Neutrophil (primary cell): ENCODE measurements around the gene MEGF11.

ENCODE experiments used
- H3K27ac ChIP-seq: fragments of 200-600 bp; sonication (generic); 2 replicates; pipeline ENCODE4 v1.5.1; 2016; ENCODE audit warnings: mild to moderate bottlenecking, moderate library complexity
- H3K27me3 ChIP-seq: fragments of 200-600 bp; sonication (generic); 2 replicates; pipeline ENCODE4 v1.6.0; 2016; ENCODE audit warnings: mild to moderate bottlenecking
- H3K36me3 ChIP-seq: fragments of 200-600 bp; sonication (generic); 2 replicates; pipeline ENCODE4 v1.5.1; 2017
- H3K4me1 ChIP-seq, 2 experiments: fragments of 200-600 bp in 1 of 2; sonication (generic) in 1 of 2; 1 replicate in 1 of 2; 2 replicates in 1 of 2; pipeline versions ENCODE4 v1.5.1 to v1.6.1; 2013 to 2016; ENCODE audit warnings: low read depth in 1 of 2, low read length in 1 of 2, mild to moderate bottlenecking in 1 of 2, moderate library complexity in 1 of 2; ENCODE audit not compliant: control insufficient read depth in 1 of 2, insufficient read depth in 1 of 2
- H3K4me3 ChIP-seq, 2 experiments: fragments of 200-600 bp in 1 of 2; sonication (generic) in 1 of 2; 1 replicate in 1 of 2; 2 replicates in 1 of 2; pipeline ENCODE4 v1.5.1; 2013 to 2016; ENCODE audit warnings: low read depth in 1 of 2, low read length in 1 of 2, mild to moderate bottlenecking in 1 of 2, moderate library complexity in 1 of 2
- H3K9me3 ChIP-seq: fragments of 200-600 bp; sonication (generic); 2 replicates; pipeline ENCODE4 v1.5.1; 2016
- TF ChIP-seq, protein P1 (sequence below): fragments of 200-600 bp; sonication (generic); IDR thresholded peaks from 2 replicates; pipeline ENCODE4 v1.5.1; 2016; ENCODE audit warnings: antibody characterized with exemption

The MEGF11 gene

DNA sequence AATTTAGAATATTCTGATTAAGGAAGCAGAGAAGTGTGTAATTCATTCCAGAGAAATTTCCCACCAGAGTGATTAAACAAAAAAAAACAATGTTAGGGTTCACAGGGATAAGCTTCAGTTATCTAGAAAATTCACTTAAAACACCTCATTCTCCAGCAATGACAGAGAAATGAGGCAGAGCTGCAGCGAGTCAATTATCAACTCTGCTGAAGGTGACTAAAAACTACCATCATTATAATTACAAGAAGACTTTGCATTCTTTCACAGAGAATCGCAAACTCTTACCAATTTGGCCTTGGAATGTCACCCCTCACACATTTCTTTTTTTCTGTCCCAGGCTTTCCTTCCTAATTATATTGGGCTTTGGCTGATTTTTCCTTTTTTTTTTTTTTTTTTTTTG is 267.1 kb downstream of the MEGF11 start:
- TF ChIP-seq, protein P1, sequence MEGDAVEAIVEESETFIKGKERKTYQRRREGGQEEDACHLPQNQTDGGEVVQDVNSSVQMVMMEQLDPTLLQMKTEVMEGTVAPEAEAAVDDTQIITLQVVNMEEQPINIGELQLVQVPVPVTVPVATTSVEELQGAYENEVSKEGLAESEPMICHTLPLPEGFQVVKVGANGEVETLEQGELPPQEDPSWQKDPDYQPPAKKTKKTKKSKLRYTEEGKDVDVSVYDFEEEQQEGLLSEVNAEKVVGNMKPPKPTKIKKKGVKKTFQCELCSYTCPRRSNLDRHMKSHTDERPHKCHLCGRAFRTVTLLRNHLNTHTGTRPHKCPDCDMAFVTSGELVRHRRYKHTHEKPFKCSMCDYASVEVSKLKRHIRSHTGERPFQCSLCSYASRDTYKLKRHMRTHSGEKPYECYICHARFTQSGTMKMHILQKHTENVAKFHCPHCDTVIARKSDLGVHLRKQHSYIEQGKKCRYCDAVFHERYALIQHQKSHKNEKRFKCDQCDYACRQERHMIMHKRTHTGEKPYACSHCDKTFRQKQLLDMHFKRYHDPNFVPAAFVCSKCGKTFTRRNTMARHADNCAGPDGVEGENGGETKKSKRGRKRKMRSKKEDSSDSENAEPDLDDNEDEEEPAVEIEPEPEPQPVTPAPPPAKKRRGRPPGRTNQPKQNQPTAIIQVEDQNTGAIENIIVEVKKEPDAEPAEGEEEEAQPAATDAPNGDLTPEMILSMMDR: no peak
- Histone ChIP-seq H3K27ac (no peak overlapping the region), H3K27me3 (peaks cover 97% of the 10 kb centered on the region), H3K4me1 (no peaks in the 10 kb centered on the region), H3K36me3 (no peaks in the 10 kb centered on the region), H3K4me3 (no peak overlapping the region), H3K9me3 (no peaks in the 10 kb centered on the region)

DNA sequence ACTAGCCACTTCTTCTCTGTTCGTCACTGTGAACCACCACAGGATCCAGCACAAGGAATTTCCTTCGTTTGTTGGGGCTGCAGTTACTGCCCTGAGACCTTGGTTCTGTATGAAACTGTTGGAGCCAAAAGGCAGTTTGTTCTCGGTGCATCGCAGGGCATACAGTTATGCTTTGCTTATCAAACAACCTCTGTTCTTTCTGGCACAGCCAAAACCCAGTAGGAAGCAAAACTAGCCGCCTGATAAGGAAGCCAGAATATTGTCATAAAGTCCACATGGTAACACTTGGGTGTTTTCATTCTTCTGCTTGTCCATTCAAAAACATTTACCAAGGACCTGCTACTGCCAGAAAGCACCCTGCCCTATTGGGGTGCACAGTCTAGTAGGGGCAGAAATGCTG is 268.2 kb downstream of the MEGF11 start:
- peaks cover 99% of the 10 kb centered on the region for H3K27me3 ChIP-seq
- no peak overlapping the region for H3K27ac ChIP-seq
- H3K36me3 ChIP-seq: no peaks in the 10 kb centered on the region
- H3K4me3 ChIP-seq: no peak overlapping the region
- H3K4me1 ChIP-seq: no peaks in the 10 kb centered on the region
- H3K9me3 ChIP-seq: no peaks in the 10 kb centered on the region
- TF ChIP-seq, protein P1: no peak

DNA sequence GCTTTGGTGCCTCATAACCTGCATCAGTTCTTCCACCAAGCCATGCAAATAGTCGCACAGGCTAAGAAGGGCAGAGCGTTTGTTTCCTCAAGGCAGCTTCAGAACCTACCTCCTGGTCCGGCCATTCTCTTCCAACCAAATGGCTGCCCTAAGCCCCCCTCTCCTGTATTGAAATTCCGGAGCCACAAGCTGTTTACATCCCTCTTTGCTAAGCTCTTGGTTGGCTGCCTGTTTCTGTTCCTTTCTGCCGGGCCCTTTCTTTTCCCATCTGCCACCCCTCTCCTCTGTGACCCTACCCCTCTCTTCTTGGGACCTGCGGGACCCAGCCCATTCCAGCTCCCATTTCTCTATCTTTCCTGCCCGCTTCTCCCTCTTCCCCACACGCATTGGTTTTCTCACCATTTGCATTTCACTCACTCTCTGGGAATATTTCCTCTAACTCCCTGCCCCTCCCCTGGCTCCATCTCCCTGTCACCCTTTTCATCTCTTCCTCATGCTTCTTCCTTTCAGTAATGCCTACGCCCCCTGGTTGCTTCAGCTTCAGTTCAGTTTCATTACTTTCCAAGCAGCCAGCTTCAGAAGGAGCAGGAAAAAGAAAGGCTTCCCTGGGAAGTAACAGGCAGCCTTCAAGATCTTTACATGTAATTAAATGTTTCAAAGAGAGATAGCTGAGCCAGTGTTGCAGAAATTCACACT is 270.8 kb downstream of the MEGF11 start:
- H3K9me3 ChIP-seq: no peaks in the 10 kb centered on the region
- H3K4me3 ChIP-seq: no peak overlapping the region

DNA sequence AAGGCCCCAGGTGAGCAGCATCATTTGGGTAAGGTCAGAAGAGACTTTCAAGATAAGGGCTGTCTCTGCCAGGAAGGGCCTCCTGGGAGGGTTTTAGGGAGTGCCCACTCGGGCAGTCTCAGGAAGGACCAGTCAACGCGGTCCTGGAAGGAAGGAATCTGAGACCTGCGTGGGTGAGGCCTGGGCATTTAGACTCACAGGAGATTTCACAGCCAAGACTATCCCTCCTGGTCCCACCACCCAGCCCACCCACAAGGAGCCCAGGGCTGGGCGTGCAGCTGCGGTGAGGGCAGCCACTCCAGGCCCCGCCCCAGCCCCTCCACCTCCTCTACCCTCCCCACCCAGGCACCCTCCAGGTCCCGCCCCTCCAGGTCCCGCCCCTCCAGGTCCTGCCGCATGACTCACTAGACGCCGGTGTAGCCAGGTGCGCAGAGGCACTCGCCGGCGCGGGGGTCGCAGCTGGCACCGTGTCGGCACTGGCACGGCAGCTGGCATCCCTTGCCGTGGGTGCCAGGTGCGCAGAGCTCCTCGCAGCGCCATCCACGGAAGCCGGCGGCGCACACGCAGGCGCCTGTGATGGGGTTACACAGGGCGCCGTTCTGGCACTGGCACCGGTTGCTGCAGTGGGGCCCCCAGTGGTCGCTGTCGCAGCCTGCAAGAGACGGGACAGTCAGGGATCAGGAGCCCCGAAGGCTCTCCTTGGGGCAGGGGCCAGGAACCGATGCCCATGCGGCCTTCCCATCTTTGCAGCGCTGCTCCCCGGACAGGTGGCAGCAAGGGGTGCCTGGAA is 271.5 kb downstream of the MEGF11 start:
- no peaks in the 10 kb centered on the region for H3K9me3 ChIP-seq
- H3K4me3 ChIP-seq: no peak overlapping the region
- H3K36me3 ChIP-seq: no peaks in the 10 kb centered on the region
- TF ChIP-seq, protein P1: no peak
- H3K27ac ChIP-seq: no peak overlapping the region
- H3K4me1 ChIP-seq: no peaks in the 10 kb centered on the region
- H3K27me3 ChIP-seq: peaks cover 82% of the 10 kb centered on the region

More for the DNA sequence above, 270.8 kb downstream of the MEGF11 start:
- TF ChIP-seq, protein P1: no peak
- Histone ChIP-seq H3K27ac (no peak overlapping the region), H3K27me3 (peaks cover 89% of the 10 kb centered on the region), H3K4me1 (no peaks in the 10 kb centered on the region), H3K36me3 (no peaks in the 10 kb centered on the region)

DNA sequence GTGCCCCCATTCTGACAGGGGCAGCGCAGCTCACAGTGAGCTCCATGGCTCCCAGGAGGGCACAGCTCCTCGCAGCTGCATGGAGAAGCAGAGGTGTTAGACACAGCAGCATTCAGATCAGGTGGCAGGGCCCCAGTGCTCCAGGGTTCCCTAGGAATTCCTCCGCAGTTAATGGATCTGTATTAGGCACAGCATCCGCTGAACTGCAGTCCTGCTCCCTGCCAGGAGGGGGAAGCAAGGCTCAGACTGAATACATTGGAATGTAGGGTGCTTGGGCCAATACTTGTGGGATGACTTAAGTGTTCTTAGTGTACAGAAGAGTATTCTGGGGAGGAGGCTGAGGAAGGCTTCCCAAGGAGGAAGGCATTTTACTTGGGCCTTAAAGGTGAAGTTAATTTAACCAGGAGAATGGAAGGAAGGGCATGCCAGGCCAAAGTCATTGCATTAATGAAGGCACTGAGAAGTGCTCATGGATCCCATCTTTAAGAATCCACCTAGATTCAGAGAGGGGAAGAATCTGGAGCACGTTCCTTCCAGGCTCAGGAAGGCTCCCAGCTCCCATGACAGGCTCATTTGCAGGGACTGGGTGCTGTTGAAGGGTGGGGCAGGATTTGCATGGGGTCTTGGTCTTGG is 272.6 kb downstream of the MEGF11 start:
- no peaks in the 10 kb centered on the region for H3K36me3 ChIP-seq
- no peak overlapping the region for H3K4me3 ChIP-seq
- no peaks in the 10 kb centered on the region for H3K4me1 ChIP-seq
- H3K27ac ChIP-seq: no peak overlapping the region
- TF ChIP-seq, protein P1: no peak
- peaks cover 71% of the 10 kb centered on the region for H3K27me3 ChIP-seq
- H3K9me3 ChIP-seq: no peaks in the 10 kb centered on the region
